HG03565 (cell line): ENCODE results near the gene OR51B4.
"Not testable (repeated sequence)": the region's sequence is repeated elsewhere in the genome, so short reads cannot be mapped to it uniquely, and the experiment has no call there.

Source experiments
- ATAC-seq: cut with Tn5 transposase; IDR thresholded peaks from one replicate; pipeline ENCODE4 v1.9.1; 2021; ENCODE audit warnings: mild to moderate bottlenecking, moderate library complexity; ENCODE audit not compliant: unreplicated experiment

The OR51B4 gene, protein sequence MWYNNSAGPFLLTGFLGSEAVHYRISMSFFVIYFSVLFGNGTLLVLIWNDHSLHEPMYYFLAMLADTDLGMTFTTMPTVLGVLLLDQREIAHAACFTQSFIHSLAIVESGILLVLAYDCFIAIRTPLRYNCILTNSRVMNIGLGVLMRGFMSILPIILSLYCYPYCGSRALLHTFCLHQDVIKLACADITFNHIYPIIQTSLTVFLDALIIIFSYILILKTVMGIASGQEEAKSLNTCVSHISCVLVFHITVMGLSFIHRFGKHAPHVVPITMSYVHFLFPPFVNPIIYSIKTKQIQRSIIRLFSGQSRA

DNA sequence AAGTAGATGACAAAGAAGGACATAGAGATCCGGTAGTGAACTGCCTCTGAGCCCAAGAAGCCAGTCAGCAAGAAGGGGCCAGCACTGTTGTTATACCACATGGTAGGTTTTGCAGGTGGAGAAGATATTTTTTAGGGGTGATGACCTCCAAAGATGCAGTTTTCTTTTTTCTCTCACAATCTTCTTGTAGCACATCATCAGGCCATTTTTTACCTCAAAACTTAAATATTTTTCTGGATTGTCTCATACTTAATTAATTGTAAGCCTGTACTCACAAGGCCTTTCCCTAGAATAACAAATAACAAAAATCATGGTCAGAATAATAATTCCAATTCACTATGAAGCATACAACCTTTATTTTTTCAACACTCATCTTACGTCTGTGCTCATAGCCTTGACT, at the start of gene OR51B4:
OR51B4 (minus strand) TSS at position 101 of the 400 bp plus-strand sequence; CDS start at position 101, 0 bp downstream.
- no peak for ATAC-seq

DNA sequence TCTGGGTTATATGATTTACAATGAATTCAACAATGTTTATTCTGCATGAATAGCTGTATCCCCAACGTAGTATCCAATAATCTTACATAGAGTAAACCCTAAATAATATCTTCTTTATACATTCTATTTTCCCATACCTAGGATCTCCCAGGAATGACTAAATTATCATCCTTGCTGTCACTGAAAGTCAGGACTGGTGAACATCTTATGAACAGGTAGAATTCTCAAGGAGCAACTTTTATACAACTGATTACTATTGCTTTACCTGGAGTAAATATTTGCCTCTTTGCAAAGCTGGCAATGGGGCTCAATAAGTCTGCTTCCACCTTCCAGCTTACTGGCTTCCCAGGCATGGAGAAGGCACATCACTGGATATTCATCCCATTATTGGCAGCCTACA, 49.5 kb upstream of the OR51B4 start, which contains the start of gene OR51B6:
OR51B6 (plus strand) TSS at position 301 of the 400 bp plus-strand sequence; CDS start at position 301, 0 bp downstream.
- no peak for ATAC-seq

DNA sequence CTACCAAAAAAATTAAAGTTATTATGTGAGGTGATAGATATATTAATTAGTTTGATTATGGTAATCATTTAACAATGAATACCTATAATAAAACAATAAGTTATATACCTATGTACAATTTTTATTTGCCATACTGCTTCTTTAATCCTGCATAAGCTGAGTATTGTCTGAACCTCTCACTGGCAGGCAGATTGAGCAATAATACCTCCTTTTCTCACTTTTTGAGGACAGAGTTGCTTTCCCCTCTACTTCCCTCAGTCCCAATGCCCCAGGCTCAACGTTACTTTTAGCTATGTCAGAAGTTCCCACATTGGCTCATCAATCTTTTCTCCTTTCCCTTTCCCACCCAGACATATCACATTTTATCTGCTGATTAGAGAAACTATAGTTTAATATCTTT, 47.8 kb upstream of the OR51B4 start:
- no peak for ATAC-seq

DNA sequence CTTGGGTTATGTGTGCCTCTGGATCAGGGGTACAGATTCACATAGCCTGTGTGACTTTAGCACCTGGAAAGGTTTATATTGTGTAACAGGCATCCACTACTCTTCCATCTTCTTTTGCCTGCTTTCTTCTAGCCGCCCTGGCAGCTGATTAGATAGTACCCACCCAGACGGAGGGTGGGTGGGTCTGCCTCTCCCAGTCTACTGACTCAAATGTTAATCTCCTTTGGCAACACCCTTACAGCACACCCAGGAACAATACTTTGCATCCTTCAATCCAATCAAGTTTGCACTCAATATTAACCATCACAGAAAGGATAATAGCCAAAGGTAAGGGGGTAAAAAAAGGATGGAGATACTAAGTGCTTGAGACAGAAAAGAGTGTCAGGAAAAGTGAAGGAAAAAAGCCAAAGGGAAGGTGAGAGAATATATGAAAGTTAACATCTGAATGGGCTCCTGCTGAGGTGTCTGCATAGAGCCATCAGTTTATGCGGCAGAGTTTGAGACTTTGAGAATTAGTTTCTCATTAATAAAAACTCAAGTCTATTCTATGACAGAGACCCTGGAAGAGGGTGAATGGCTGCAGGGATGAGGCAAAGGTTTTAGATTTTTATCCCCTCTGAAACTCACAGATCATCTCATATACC, 46.9 kb upstream of the OR51B4 start:
- no peak for ATAC-seq

DNA sequence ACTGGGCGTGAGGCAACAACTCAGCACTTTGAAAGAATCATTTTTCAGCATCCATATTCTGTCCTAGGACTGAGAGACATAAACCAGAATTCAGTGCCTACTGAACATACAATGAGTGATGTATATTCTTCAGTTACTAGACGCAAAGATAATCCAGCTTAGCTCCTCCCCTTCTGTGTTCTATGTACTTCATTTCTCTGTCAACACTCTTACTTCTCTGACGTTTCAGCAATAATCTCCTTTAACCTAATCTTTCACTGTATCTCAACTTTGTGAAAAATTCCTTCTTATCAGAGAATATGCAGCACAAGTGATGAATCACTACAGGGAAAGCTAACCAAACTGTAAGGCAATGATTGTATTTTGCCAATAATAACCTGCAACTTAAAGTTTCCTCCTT, 44.1 kb upstream of the OR51B4 start:
- ATAC-seq, result no peak

DNA sequence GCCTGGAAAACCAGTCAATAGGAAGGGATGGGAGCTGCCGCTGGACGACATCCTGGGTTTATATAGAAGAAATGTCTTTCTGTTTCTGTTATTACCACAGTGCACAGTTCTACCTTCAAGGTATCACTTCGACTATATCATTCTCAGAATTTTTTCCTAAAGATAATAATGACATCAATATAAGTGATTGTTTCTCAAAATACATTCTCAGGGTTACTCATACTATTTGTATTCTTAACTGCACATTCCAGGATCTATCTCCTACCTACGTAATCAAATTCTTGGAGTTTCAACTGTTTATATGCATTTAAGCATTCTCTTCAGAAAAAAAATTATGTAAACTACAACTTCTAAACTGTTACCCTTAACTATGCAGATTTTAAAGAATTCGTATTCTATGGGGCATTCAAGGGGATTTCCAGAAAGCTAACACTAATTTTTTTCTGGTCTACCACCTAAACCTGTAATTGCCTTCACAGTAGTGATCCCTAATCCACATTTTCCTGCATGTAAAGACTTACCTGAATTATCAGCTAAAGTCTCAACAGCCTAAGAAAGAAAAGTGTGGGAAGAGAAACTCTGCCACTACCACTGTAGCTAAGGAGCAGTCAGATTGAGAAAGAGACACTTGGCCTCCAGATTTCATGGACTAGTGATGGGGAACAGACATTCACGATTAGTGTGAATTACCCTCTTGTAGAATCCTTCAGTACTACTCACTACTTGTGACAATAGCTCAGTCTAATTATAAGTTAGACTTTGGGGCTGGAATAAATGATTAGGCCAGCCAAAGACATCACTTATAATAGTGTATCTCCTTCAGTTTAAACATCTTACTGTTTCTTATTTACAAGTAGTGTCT, 42.0 kb upstream of the OR51B4 start, which contains the start of gene OR51B5:
OR51B5 (minus strand) TSS at position 51 of the 862 bp plus-strand sequence; CDS start at position 51, 0 bp downstream.
- no peak for ATAC-seq

DNA sequence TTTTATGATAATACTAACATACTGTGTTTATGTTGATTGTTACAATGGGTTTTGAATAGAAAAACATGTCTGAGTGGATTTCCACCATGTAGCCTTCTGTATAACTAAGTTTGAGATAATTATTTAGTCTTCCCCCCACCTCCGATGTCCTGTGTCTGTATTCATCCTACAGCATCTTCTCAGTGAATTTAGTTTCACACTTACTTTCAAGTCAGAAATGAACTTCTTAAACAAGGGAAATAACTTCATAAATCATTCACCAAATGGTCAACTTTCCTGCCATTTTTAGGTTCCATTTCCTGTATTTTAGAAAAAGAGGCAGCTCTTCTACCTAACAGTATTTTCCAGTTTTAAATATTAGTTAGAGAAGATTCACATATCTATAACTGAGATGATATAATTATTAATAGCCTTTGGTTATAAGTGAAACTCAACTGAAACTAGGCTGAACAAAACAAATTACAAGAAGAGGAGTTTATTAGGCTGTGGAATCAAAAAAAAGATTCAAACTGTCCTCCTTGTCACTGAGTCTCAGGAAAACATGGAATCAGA, 38.1 kb upstream of the OR51B4 start:
- ATAC-seq, result peak; percentile 46

DNA sequence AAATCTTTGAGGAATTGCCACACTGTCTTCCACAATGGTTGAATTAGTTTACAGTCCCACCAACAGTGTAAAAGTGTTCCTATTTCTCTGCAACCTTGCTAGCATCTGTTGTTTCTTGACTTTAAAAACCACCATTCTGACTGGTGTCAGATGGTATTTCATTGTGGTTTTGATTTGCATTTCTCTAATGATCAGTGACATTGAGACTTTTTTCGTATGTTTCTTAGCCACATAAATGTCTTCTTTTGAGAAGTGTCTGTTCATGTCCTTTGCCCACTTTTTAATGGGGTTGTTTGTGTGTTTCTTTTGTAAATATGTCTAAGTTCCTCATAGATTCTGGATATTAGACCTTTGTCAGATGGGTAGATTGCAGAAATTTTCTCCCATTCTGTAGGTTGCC, 35.5 kb upstream of the OR51B4 start:
- ATAC-seq, result not testable (repeated sequence)

DNA sequence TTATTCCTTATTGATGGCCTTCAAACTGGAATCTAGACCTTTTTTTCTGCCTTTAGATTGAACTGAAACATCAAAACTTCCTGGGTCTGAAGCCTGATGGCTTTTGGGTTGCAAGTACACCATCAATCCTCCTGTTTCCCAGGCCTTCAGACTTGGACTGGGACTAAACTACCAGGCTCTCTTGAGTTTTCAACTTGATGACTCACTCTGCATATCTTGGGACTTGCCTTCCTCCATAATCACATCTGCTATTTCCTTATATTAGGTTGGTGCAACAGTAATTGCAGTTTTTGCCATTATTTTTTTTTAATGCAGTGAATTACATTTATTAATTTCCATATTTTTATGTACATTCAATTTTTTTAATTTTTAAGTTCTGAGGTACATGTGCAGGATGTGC, 34.6 kb upstream of the OR51B4 start:
- ATAC-seq, result no peak

DNA sequence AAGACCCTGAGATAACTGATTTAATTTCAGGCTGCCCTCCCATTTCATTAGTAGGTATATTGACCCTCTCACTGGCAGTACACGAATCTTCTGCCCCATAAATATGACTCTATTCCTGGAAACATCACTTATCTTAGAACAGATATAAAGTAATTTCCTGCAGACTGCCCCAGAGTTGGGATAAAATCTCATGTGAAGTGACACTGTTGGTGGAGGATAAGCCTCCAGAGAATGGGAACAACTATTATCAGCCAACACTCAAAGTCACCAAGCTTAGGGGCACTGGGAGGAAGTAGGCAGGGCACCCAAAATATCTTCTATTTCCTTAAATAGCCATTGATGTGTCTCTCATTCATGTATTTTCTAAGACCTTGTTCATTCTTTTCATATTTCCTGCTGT, 33.4 kb upstream of the OR51B4 start:
- ATAC-seq, result no peak

DNA sequence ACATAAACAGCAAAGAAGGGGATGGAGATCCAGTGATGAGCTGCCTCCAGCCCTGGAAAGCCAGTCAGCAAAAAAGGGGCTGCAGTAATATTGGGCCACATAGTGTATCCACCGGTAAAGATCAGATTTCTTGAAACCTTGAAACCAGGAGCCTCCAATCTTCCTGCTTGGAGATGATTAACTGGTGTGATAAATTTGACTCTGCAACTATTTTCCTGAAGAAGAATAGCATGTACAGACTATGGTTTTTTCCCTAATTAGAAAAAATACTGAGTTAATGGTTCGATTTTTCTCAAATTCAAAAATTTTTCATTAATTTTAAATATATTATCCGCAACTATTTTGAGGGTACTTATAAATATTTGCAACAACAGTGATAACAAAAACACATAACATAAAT, 22.5 kb upstream of the OR51B4 start, which contains the start of gene OR51B2:
OR51B2 (minus strand) TSS at position 101 of the 400 bp plus-strand sequence; CDS start at position 101, 0 bp downstream.
- ATAC-seq, result no peak

DNA sequence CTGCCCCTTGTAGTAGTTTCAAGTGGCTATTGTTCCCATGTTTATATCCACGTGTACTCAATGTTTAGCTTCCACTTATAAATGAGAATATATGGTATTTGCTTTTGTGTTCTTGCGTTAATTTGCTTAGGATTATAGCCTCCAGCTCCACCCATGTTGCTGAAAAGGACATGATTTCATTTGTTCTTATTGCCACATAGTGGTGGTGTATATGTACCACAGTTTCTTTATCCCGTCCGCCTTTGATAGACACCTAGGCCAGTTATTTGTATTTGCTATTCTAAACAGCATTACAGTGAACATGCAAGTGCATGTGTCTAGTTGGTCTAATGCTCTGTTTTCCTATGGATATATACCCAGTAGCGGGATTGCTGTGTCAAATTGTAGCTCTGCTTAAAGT, 15.5 kb upstream of the OR51B4 start:
- ATAC-seq, result no peak

DNA sequence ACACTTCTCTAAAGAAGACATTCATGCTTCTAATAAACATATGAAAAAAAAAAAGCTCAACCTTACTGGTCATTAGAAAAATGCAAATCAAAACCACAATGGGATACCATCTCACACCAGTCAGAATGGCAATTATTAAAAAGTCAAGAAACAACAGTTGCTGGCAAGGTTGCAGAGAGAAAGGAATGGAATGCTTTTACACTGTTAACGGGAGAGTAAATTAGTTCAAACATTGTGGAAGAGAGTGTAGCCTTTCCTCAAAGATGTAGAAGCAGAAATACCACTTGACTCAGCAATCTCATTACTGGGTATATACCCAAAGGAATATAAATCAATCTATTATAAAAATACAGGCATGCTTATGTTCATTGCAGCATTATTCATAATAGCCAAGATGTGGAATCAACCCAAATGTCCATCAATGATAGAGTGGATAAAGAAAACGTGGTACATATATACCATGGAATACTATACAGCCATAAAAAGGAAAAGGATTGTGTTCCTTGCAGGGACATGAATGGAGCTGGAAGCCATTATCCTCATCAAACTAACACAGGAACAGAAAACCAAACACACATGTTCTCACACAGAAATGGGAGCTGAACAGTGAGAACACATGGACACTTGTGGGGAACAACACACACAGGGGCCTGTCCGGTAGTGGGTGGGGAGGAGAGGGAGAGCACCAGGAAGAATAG, 11.7 kb upstream of the OR51B4 start:
- not testable (repeated sequence) for ATAC-seq

DNA sequence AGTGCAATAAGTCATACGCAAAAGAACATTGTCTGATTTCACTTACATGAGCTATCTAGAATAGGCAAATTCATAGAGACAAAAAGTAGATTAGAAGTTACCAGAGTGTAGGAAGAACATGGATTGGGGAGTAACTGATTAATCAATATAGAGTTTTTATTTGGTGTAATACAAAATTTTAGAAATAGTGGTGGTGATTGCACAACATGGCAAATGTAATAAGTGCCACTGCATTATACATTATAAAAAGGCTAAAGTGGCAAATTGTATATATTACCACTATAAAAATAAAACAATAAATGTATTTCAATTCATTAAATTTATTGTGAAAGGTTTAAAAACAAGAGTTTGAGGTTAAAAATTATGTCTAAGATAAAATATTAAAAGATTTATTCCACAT, 8.7 kb upstream of the OR51B4 start:
- no peak for ATAC-seq

DNA sequence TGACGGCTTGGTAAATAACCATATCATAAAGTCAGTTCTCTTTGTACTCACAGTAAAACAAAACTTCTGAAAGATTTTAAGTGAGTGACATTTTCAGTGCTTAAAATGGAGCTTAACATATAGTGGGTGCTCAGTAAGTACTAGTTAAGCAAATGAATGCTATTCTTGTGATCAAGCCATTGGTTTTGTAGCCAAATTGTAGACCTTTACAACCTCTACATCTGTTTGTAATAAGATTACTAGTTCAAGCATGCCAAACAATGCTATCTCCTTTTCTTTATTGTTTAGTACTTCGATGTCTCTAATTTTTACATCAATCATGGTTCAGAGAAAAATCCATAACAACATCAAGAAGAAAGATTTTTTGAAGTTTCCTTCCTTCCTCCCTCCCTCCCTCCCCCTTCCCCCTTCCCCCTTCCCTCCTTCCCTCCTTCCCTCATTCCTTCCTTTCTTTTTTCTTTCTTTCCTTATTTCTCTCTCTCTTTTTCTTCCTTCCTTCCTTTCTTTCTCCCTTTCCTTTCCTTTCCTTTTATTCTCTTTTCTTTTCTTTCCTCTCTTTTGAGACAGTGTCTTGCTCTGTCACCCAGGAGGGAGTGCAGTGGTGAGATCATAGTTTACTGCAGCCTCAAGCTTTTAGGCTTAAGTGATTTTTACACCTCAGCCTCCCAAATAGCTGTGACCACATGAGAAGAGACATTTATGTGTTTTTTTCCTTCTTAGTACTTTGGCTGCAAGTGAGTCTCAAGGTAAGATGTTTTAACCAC, 5.7 kb upstream of the OR51B4 start:
- ATAC-seq, result no peak

DNA sequence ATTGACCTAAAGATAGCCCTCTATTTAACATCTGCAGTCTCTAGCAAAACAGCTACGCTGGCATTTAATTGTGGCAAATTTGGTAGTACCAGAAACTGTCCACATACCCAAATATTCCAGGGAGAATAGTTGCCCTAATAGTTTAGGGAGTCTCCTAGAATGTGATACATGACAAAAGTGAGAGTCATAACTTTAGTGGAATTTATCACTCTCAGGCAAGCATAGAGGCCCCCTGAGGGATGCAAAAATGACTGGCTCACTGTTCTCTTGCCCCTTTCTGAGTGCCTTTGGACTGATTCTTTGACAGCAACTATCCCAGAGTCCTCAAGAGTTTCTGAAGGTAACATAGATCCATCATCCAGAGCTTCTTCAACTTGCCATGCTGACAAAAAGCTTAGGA, 2.3 kb upstream of the OR51B4 start:
- ATAC-seq, result no peak

DNA sequence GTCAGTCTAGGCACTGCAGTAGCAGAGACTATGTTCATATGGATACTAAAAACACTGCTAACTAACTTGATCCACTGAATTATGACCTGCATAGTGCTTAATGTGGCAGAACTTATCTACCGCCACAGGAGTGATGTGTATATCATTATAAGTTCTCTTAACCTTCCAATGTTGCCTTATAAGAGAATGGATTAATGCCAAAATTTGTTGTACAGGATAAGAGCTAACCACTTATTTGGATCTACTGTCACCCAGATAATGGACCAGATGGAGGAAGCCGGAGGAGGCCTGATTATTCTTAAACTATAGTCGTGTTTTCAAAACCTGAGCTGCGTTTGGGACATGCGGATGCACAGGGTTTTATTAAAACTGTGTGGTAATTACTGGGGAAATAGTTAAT, 1.9 kb upstream of the OR51B4 start:
- ATAC-seq, result no peak

DNA sequence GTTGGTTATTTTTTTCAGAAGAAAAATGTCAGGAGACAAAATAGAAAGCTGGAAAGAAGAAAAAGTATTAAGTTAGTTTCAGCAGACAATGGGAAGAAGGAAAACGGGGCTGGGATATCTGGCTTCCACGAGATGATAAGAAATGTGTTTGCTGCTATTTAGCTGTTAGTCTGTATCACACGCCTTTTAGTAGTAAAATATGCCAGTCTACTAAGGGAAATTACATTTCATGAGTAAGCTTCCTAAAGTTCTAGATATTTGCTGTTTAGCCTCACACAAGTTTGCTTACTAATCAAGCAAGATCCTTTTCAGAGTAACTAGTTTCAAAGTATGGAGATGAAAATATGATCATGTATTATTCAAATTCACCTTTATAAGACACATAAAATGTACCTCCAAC, 1.5 kb downstream of the OR51B4 start:
- no peak for ATAC-seq

DNA sequence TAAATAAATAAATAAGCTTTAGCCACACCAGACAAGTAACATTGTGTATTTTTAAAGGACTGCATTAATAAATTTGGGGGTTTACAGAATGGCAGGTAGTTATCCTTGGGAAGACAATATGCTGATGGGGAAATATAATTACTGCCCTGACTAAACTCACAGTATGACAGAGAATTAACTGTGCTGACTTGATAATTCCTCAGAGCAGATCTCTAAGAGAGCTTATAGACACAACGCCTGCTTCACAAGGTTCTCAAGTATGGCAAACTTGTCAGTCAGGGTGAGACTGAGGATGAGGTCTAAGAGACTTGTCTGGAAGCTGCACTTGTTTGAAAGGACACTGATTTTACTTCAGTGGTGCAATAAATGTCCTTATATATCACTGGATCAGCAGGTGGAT, 3.3 kb downstream of the OR51B4 start:
- ATAC-seq, result no peak
